Measurements from ENCODE around the gene WASHC2A.
"Not testable (repeated sequence)": the region's sequence is repeated elsewhere in the genome, so short reads cannot be mapped to it uniquely, and the experiment has no call there.

DNA sequence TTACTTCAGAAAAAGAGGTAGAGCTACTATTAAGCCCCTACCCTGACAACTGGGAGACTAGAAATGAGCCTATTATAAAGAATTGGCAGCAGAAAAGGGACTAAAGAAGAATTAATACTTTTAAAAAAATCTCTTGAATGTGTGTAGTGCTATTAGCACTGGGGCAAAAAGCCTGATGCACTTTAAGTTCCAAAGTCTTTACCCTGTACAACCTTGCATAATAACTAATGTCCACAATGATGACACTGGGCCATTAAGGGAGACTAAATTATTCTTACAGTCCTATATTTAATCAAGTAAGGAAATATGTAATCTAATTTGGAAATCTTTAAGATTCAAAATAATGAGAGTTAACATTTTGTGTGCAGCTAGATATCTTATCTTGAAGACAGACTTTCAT is 90.1 kb downstream of the WASHC2A start:
- not testable (repeated sequence) for TF ChIP-seq EZH2 (IDR thresholded peaks at IDR 0.05; ENCODE audit: borderline replicate concordance, low read depth, low read length, severe bottlenecking)
- TF ChIP-seq, protein P1, sequence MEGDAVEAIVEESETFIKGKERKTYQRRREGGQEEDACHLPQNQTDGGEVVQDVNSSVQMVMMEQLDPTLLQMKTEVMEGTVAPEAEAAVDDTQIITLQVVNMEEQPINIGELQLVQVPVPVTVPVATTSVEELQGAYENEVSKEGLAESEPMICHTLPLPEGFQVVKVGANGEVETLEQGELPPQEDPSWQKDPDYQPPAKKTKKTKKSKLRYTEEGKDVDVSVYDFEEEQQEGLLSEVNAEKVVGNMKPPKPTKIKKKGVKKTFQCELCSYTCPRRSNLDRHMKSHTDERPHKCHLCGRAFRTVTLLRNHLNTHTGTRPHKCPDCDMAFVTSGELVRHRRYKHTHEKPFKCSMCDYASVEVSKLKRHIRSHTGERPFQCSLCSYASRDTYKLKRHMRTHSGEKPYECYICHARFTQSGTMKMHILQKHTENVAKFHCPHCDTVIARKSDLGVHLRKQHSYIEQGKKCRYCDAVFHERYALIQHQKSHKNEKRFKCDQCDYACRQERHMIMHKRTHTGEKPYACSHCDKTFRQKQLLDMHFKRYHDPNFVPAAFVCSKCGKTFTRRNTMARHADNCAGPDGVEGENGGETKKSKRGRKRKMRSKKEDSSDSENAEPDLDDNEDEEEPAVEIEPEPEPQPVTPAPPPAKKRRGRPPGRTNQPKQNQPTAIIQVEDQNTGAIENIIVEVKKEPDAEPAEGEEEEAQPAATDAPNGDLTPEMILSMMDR (IDR thresholded peaks at IDR 0.05; ENCODE audit: borderline replicate concordance, extremely low read depth, low read length, poor library complexity, severe bottlenecking): not testable (repeated sequence)

All from DND-41 (cell line).